ENCODE results near the gene PCNX2.

Gene PCNX2

GRCh38 chr1:232949636-232950196, 345.8 kb downstream of the PCNX2 start:
- in situ Hi-C loops (cut with MboI; ENCODE audit: low sequenced_read_pairs) = no loop called here

DNA sequence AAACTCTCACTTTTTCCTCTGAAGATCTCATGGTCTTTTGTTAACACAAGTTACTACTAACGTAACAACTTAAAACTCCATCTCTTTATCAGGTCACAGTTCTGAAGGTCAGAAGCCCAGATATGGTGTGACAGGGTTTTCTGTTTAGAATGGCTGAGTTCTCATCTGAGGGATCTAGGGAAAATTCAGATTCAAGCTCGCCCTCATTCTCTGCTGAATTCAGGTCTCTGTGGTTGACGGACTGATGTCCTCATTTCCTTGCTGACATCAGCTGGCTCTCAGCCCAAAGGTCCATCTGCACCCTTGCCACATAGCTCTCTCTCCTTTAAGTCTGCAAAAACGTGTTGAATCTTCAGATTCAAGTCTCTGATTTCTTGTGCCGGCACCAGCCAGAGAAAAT, 351.2 kb downstream of the PCNX2 start:
- in situ Hi-C loops (cut with MboI; ENCODE audit: low sequenced_read_pairs) = no loop called here

GRCh38 chr1:232943679-232944252, 351.8 kb downstream of the PCNX2 start:
- in situ Hi-C loops (cut with MboI; ENCODE audit: low sequenced_read_pairs) = no loop called here

DNA sequence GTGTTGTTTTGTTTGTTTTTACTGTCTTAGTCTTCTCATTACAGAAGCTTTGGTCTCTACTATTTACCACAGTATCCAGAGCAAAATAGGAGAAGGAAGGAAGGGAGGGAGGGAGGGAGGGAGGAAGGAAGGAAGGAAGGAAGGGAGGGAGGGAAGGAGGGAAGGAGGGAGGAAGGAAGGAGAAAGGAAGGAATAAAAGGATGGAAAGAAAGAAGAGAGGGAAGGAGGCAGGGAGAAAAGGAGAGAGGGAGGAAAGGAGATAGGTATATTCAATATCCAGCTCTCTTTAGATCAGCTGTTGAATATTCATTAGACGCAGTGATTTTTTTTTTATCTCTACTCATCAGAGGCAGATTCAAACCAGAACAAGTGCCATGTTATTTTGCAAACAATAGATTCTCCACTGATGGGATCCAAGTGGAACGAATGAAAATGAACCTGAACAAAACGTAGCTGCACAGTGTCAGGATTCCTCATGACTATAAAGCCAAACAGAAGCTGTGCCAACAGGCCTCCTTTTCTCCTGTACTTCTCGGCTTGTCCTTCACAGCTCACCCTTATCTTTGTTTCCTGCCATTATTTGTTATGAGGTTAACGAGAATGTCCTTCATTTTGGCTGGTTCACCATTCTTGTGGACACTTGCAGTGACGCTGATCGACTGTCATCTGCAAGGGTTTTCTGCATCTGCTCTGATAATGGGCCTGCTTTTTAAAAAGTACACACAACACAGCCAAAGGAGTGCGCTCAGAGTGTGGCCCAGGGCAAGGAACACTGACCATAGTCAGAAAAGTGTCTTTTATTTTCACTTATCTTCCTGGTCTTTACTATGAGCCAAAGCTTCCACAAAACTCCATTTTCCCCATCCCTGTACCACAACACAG, 352.9 kb downstream of the PCNX2 start:
- in situ Hi-C loops (cut with MboI; ENCODE audit: low sequenced_read_pairs) = no loop called here

DNA sequence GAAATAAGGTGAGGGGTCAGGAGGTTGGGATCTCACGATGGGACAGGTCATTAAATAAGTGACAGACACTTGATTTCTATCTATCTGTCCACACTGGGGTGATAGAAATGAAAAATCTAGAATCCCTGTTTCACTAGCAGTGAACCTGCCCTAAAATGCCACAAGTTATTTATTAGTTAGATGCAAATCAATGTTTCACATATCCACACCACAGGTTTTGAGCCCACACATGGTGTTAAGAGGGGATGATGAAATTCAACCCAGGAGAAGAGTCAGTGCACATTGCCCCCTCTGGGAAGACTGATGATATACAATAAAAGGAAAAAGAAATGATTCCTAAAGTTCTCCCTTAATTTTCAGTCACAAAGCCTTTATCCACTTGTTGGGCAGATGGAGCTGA, 355.3 kb downstream of the PCNX2 start:
- in situ Hi-C loops (cut with MboI; ENCODE audit: low sequenced_read_pairs) = no loop called here

DNA sequence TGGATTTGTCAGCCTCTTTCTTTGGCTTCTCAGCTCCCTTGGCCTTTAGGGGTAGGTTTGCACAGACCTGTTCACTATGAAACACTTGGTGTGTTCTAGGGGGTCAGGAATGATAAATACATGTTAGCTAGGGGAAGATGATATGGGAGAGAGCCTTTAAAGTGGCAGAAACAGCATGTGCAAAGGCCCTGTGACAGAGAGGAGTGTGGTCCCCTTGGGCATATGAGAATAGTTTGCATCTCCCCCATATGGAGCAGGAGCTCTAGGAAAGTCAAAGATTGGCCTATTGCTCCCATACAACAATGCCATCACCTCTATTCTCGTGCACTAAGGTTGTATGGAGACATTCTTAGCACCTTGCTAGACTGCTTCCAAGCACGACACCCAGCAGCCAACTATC, 355.8 kb downstream of the PCNX2 start:
- in situ Hi-C loops (cut with MboI; ENCODE audit: low sequenced_read_pairs) = no loop called here

DNA sequence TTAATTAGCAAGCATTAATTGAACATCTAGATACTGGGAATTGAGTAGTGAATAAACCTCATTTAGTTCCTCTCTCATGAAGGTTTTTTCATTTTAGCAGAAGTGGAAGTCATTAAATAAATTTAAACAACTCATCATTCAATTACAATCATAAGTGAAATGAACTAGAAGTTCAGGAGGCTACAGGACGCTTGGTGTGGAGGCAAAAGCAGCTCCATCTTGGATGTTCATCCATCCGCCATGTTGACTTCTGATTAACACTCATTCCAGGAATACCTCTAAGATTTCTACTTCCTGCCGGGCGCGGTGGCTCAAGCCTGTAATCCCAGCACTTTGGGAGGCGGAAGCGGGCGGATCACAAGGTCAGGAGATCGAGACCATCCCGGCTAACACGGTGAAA, 356.6 kb downstream of the PCNX2 start:
- in situ Hi-C loops (cut with MboI; ENCODE audit: low sequenced_read_pairs) = no loop called here

- in situ Hi-C loops (cut with MboI; ENCODE audit: low sequenced_read_pairs) = no loop called here
Measured at GRCh38 chr1:232937741-232938375, 357.7 kb downstream of the PCNX2 start.

DNA sequence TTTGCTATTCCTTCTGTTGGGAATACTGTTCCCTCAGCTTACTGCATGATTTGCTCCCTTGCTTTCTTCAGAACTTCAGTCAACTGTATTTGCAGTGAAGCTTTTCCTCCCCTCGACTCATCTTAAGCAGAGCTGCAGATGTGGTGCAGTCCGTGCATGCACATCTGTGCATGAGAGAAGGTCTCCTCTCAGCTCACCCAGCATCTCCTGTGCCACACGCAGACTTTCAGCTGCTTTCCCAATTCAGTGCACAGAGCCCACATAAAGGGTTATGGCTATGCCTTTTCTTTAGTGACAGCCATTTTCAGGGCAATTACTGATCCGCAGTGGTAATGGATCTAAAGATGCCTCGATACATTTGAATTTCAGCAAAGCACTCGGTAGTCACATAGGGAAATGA, 358.6 kb downstream of the PCNX2 start:
- in situ Hi-C loops (cut with MboI; ENCODE audit: low sequenced_read_pairs) = no loop called here
